HepG2 (cell line): ENCODE results near the gene SATB2. TPM values are rescaled to one million over a fixed set of nuclear protein-coding genes. Genes with fewer than 3 reads are reported as not detected.
A peak's percentile ranks its signal among the peaks of the same experiment; 100 is the strongest.

ENCODE experiments used
- ARID4A ChIP-seq: sonication (generic); formaldehyde crosslinking; IDR thresholded peaks from 2 replicates; pipeline ENCODE4 v1.5.0; 2020; ENCODE audit warnings: mild to moderate bottlenecking, missing genetic modification reagents, borderline replicate concordance
- ASH2L ChIP-seq: fragments of 300-600, 200-600 bp; sonication (generic); IDR thresholded peaks from 2 replicates; pipeline ENCODE4 v1.7.0; 2017; ENCODE audit warnings: low read depth, mild to moderate bottlenecking, moderate library complexity, mixed read lengths, low read length; ENCODE audit not compliant: insufficient read length
- HOXD1 ChIP-seq: sonication (generic); formaldehyde crosslinking; IDR thresholded peaks from 2 replicates; pipeline ENCODE4 v1.5.0; 2020; ENCODE audit warnings: missing genetic modification reagents
- PAX8 ChIP-seq: sonication (generic); formaldehyde crosslinking; IDR thresholded peaks from 2 replicates; pipeline ENCODE4 v1.8.0; 2022; ENCODE audit warnings: mild to moderate bottlenecking, missing genetic modification reagents, borderline replicate concordance
- SRF ChIP-seq: IDR thresholded peaks from 2 replicates; pipeline ENCODE4 v1.6.1; 2011; ENCODE audit warnings: mild to moderate bottlenecking, low read depth, low read length, moderate library complexity
- YEATS4 ChIP-seq: sonication (generic); formaldehyde crosslinking; IDR thresholded peaks from 2 replicates; pipeline ENCODE4 v1.4.0; 2020; ENCODE audit warnings: missing genetic modification reagents, borderline replicate concordance
- ZMAT5 ChIP-seq: sonication (generic); formaldehyde crosslinking; IDR thresholded peaks from 2 replicates; pipeline ENCODE4 v1.5.0; 2020; ENCODE audit warnings: mild to moderate bottlenecking, low read depth, missing genetic modification reagents, borderline replicate concordance
- ZMYM3 ChIP-seq: sonication (generic); formaldehyde crosslinking; IDR thresholded peaks from 2 replicates; pipeline ENCODE4 v1.5.1; 2020; ENCODE audit warnings: mild to moderate bottlenecking, missing genetic modification reagents
- ZNF264 ChIP-seq: sonication (generic); formaldehyde crosslinking; IDR thresholded peaks from 2 replicates; pipeline ENCODE4 v1.4.0; 2020; ENCODE audit warnings: missing genetic modification reagents
- ZNF296 ChIP-seq: sonication (generic); formaldehyde crosslinking; conservative IDR thresholded peaks from 2 replicates; pipeline ENCODE4 v1.5.0; 2020; ENCODE audit warnings: mild to moderate bottlenecking, missing genetic modification reagents
- ZNF367 ChIP-seq: sonication (generic); formaldehyde crosslinking; IDR thresholded peaks from 2 replicates; pipeline ENCODE4 v1.4.0; 2020; ENCODE audit warnings: missing genetic modification reagents, borderline replicate concordance
- ZNF605 ChIP-seq: sonication (generic); formaldehyde crosslinking; IDR thresholded peaks from 2 replicates; pipeline ENCODE4 v1.8.0; 2022; ENCODE audit warnings: mild to moderate bottlenecking, missing genetic modification reagents
- ZNF672 ChIP-seq: sonication (generic); formaldehyde crosslinking; IDR thresholded peaks from 2 replicates; pipeline ENCODE4 v1.8.1; 2022; ENCODE audit warnings: missing genetic modification reagents
- ZNF709 ChIP-seq: sonication (generic); formaldehyde crosslinking; IDR thresholded peaks from 2 replicates; pipeline ENCODE4 v1.5.0; 2020; ENCODE audit warnings: mild to moderate bottlenecking, missing genetic modification reagents
- ZNF770 ChIP-seq: sonication (generic); formaldehyde crosslinking; IDR thresholded peaks from 2 replicates; pipeline ENCODE4 v1.5.0; 2020; ENCODE audit warnings: mild to moderate bottlenecking, missing genetic modification reagents
- ZNF781 ChIP-seq: sonication (generic); formaldehyde crosslinking; IDR thresholded peaks from 2 replicates; pipeline ENCODE4 v1.5.1; 2020; ENCODE audit warnings: borderline replicate concordance, mild to moderate bottlenecking, missing genetic modification reagents; ENCODE audit errors: not compliant biosample characterization
- polyA plus RNA-seq, 8 experiments: library from polyadenylated mRNA; depleted of rRNA in 3 of 8; stranded (reverse) in 7 of 8; unstranded in 1 of 8; fragments of >200 nt; fragmentation: Illumina TruSeq in 4 of 8; extraction: Trizol in 4 of 8; gene quantifications; 2 replicates each; pipeline versions ENCODE4 v1.2.1 to v1.2.3, GENCODE V29; 2011 to 2016; ENCODE audit warnings: low read depth in 4 of 8, missing spikeins in 1 of 8, mixed read lengths in 1 of 8; ENCODE audit not compliant: insufficient read depth in 1 of 8
- total RNA-seq, 5 experiments: library from RNA; depleted of rRNA; stranded (reverse); fragments of >200 nt; fragmentation: Illumina TruSeq; extraction: Trizol; gene quantifications; 2 replicates each; pipeline ENCODE4 v1.2.3, GENCODE V29; 2016; ENCODE audit warnings: low read depth in 1 of 5
- TF ChIP-seq, protein P1 (sequence below): sonication (generic); formaldehyde crosslinking; IDR thresholded peaks from 2 replicates; pipeline ENCODE4 v1.4.0; 2020; ENCODE audit warnings: missing genetic modification reagents
- TF ChIP-seq, protein P2 (sequence below): sonication (generic); formaldehyde crosslinking; IDR thresholded peaks from 2 replicates; pipeline ENCODE4 v1.5.0; 2020; ENCODE audit warnings: mild to moderate bottlenecking, missing genetic modification reagents

Gene SATB2
- total and polyA plus RNA-seq, 2 of the 13 experiments (the other 11 are each of a cell fraction or from before 2014, with no cell fraction given) = 2.5 to 5.5 TPM

DNA sequence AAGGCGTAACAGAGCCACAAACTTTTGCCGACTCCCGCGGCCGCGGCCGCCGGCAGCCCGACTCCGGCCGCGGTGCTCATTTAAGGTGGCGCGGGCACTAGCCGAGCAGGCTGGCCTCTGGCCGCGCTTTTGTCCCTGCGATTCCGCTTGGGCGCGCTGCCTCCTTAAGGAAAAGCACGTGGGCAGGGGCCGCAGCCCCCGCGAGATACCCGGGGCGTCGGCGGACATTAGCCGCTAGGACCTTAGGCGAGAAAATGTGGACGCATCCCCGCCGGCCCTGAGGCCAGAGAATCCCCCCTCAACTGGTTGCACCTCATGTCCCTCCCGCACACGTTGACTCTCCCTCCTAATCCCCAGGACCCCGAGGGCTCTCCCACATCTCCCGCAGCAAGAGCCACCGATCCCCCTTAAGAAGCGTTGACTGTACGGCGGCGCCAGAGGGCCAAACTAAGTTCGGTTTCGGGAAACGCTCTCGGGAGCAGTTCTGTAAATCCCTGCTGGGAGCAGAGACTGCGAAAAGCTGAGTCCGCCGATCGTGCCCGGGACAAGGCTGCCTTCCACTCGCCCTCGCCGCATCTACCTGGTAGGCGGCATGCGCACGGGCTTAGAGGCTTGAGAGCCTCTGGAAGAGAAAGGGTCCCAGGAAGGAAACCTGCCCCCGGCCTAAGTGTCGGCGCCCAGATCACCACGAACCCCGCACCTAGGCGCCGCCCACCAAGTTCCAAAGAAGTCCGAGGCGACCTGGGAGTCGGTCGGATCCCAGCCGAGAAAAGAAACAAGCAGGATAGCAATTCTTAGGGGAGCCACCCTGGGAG lies 1.8 kb upstream of the SATB2 start (continued):
- peak; percentile 68; the same call in 1 of the 2 replicates for TF ChIP-seq ZNF770
- TF ChIP-seq ZNF264 (CRISPR knock-in tag) = 0 out of 2 replicates have a peak, but pooled peaks have one; percentile 29
- TF ChIP-seq ZNF605 (CRISPR knock-in tag) = peak; percentile 96
- no peak for TF ChIP-seq ZNF367
- TF ChIP-seq, protein P1, sequence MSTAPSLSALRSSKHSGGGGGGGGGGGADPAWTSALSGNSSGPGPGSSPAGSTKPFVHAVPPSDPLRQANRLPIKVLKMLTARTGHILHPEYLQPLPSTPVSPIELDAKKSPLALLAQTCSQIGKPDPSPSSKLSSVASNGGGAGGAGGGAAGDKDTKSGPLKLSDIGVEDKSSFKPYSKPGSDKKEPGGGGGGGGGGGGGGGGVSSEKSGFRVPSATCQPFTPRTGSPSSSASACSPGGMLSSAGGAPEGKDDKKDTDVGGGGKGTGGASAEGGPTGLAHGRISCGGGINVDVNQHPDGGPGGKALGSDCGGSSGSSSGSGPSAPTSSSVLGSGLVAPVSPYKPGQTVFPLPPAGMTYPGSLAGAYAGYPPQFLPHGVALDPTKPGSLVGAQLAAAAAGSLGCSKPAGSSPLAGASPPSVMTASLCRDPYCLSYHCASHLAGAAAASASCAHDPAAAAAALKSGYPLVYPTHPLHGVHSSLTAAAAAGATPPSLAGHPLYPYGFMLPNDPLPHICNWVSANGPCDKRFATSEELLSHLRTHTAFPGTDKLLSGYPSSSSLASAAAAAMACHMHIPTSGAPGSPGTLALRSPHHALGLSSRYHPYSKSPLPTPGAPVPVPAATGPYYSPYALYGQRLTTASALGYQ (CRISPR knock-in tag) = no peak
- TF ChIP-seq ZNF709 (CRISPR knock-in tag) = peak; percentile 82; the same call in 1 of the 2 replicates
- TF ChIP-seq PAX8 = peak; percentile 10; the same call in 1 of the 2 replicates
- peak; percentile 79 for TF ChIP-seq ARID4A (CRISPR knock-in tag)
- peak; percentile 89 for TF ChIP-seq ZMYM3 (CRISPR knock-in tag)
- TF ChIP-seq SRF = no peak
- TF ChIP-seq HOXD1 (CRISPR knock-in tag) = peak; percentile 33; the same call in 1 of the 2 replicates
- TF ChIP-seq ZNF672 (CRISPR knock-in tag) = 0 out of 2 replicates have a peak, but pooled peaks have one; percentile 43
- TF ChIP-seq ZNF296 = peak; percentile 84
- TF ChIP-seq YEATS4 (CRISPR knock-in tag) = peak; percentile 61; the same call in 1 of the 2 replicates
- TF ChIP-seq ZNF781 (CRISPR knock-in tag) = peak; percentile 98
- TF ChIP-seq, protein P2, sequence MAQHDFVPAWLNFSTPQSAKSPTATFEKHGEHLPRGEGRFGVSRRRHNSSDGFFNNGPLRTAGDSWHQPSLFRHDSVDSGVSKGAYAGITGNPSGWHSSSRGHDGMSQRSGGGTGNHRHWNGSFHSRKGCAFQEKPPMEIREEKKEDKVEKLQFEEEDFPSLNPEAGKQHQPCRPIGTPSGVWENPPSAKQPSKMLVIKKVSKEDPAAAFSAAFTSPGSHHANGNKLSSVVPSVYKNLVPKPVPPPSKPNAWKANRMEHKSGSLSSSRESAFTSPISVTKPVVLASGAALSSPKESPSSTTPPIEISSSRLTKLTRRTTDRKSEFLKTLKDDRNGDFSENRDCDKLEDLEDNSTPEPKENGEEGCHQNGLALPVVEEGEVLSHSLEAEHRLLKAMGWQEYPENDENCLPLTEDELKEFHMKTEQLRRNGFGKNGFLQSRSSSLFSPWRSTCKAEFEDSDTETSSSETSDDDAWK = no peak
- TF ChIP-seq ZMAT5 = no peak
- peak; percentile 93 for TF ChIP-seq ASH2L
